ELF-1 (cell line): ENCODE measurements around the gene PFKFB3.
"Not testable (repeated sequence)": the region's sequence is repeated elsewhere in the genome, so short reads cannot be mapped to it uniquely, and the experiment has no call there.

Experiments
- DNase-seq: peaks from one replicate; pipeline ENCODE4 v3.0.0-alpha.2; 2016; ENCODE audit warnings: low read depth, low spot score

Gene PFKFB3

GRCh38 chr10:6202684-6203330, at the start of gene PFKFB3:
PFKFB3 (plus strand) TSS chr10:6202932; CDS start chr10:6203261, 329 bp downstream.
- peak; percentile 99 for DNase-seq

- no peak for DNase-seq
Measured at GRCh38 chr10:6153845-6154244, 48.9 kb upstream of the PFKFB3 start.

GRCh38 chr10:6154566-6154965, 48.2 kb upstream of the PFKFB3 start:
- DNase-seq, result no peak

- no peak for DNase-seq
Measured at GRCh38 chr10:6158276-6158675, 44.5 kb upstream of the PFKFB3 start.

- DNase-seq, result no peak
Measured at GRCh38 chr10:6161921-6162320, 40.8 kb upstream of the PFKFB3 start.

- DNase-seq, result peak; percentile 78
Measured at GRCh38 chr10:6162589-6163356, 40.0 kb upstream of the PFKFB3 start.

- peak; percentile 79 for DNase-seq
Measured at GRCh38 chr10:6163364-6164270, 39.1 kb upstream of the PFKFB3 start.

- peak; percentile 72 for DNase-seq
Measured at GRCh38 chr10:6164271-6165095, 38.2 kb upstream of the PFKFB3 start.

- DNase-seq, result peak; percentile 52
Measured at GRCh38 chr10:6165221-6165725, 37.5 kb upstream of the PFKFB3 start.

GRCh38 chr10:6165933-6166332, 36.8 kb upstream of the PFKFB3 start:
- DNase-seq, result not testable (repeated sequence)

GRCh38 chr10:6167456-6167855, 35.3 kb upstream of the PFKFB3 start:
- no peak for DNase-seq

- peak; percentile 19 for DNase-seq
Measured at GRCh38 chr10:6168084-6168483, 34.6 kb upstream of the PFKFB3 start.

- no peak for DNase-seq
Measured at GRCh38 chr10:6170638-6171037, 32.1 kb upstream of the PFKFB3 start.

GRCh38 chr10:6171881-6172695, 30.6 kb upstream of the PFKFB3 start:
- DNase-seq, result no peak

GRCh38 chr10:6173203-6173602, 29.5 kb upstream of the PFKFB3 start:
- peak; percentile 55 for DNase-seq

GRCh38 chr10:6174201-6174874, 28.4 kb upstream of the PFKFB3 start:
- DNase-seq, result no peak

GRCh38 chr10:6175329-6176055, 27.2 kb upstream of the PFKFB3 start:
- no peak for DNase-seq

GRCh38 chr10:6176691-6177231, 26.0 kb upstream of the PFKFB3 start:
- no peak for DNase-seq

- DNase-seq, result no peak
Measured at GRCh38 chr10:6177880-6178281, 24.9 kb upstream of the PFKFB3 start.
